ENCODE data around the gene PTCH1.

Gene PTCH1

DNA sequence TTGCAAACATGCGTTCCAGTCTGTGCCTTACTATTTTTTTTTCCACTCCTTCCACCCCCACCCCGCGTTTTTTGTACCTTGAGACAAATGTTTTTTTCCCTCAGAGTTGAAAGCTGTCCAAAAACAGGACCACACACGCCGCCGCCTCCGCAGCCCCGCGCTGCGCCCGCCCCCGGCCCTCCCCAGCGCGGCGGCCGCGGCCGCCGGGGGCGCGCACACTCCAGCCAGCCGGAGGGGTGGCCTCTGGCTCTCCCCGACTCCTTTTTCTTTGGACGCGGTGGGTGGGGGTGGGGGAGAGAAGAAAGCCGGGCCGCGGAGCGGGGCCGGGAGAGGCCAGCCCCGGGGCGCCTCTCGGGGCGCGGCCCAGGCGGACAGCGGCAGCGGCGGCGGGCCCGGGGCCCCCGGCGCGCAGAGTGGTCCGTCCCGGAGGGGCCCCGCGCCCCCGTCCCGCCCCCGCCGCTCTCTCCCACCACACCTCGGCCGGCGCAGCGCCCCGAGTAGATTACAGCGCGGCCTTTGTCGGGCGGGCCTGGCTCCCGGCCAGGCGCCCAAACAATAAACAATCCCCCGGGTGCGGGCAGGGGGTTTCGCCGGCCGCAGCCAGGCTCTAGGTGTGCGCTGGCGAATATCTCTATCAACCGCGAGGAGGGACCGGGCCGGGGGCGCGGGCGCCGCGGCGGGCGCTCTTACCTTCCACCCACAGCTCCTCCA, 10.9 kb downstream of the PTCH1 start:
- TF ChIP-seq, protein P1, sequence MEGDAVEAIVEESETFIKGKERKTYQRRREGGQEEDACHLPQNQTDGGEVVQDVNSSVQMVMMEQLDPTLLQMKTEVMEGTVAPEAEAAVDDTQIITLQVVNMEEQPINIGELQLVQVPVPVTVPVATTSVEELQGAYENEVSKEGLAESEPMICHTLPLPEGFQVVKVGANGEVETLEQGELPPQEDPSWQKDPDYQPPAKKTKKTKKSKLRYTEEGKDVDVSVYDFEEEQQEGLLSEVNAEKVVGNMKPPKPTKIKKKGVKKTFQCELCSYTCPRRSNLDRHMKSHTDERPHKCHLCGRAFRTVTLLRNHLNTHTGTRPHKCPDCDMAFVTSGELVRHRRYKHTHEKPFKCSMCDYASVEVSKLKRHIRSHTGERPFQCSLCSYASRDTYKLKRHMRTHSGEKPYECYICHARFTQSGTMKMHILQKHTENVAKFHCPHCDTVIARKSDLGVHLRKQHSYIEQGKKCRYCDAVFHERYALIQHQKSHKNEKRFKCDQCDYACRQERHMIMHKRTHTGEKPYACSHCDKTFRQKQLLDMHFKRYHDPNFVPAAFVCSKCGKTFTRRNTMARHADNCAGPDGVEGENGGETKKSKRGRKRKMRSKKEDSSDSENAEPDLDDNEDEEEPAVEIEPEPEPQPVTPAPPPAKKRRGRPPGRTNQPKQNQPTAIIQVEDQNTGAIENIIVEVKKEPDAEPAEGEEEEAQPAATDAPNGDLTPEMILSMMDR (conservative IDR thresholded peaks at IDR 0.05; ENCODE audit: control insufficient read depth, insufficient read depth, low read depth, low read length), result no peak
- H3K4me3 ChIP-seq (ENCODE audit: control insufficient read depth, low read depth, low read length), result peak overlapping the region; percentile 82
- DNase-seq (ENCODE audit: low read depth), result peak; percentile 52

GRCh38 chr9:95505072-95505716, 11.6 kb downstream of the PTCH1 start:
- DNase-seq (ENCODE audit: low read depth), result no peak
- H3K4me3 ChIP-seq (ENCODE audit: control insufficient read depth, low read depth, low read length), result peak overlapping the region; percentile 57

DNA sequence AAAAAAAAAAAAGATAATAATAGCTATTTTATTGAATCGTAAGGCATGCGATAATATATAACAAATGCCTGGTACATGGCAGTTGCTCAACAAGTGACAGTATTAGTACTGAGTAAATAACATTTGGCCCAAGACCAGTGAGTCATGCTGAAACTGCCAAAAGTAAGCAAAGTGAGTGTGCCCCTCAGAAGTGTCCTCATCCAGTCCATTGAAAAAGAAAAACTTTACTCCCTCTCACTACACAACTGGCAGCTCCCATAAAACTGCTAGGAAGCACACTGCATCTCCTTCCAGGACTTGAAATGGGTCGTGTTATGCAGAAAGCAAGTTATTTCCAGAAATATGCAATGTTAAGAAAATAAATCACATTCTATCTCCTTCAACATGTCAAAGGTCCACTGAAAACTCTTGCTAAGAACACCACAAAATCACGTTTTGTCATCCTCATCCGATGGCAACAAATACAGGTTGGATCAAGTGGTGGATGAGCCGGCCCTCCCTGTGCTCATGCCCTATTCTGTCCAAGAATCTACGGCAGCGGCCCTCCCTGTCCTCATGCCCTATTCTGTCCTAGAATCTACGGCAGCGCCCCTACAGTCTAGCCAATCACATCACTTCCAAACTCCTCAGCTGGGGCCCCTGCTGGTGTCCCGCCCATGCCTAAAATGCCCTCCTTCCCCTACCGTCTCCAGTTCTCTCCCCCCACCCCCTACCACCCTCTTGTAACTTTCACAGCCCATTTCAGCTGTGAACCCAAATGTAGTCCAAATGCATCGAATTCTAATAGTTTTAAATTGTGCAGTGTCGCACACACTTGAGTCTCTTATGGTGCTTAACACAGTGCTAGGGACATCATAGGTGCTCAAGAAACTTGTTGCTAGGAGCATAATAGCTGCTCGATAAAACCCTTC, 12.5 kb downstream of the PTCH1 start:
- TF ChIP-seq, protein P1 (conservative IDR thresholded peaks at IDR 0.05; ENCODE audit: control insufficient read depth, insufficient read depth, low read depth, low read length), result no peak

More at GRCh38 chr9:95505072-95505716, 11.6 kb downstream of the PTCH1 start:
- TF ChIP-seq, protein P1 (conservative IDR thresholded peaks at IDR 0.05; ENCODE audit: control insufficient read depth, insufficient read depth, low read depth, low read length), result no peak

DNA sequence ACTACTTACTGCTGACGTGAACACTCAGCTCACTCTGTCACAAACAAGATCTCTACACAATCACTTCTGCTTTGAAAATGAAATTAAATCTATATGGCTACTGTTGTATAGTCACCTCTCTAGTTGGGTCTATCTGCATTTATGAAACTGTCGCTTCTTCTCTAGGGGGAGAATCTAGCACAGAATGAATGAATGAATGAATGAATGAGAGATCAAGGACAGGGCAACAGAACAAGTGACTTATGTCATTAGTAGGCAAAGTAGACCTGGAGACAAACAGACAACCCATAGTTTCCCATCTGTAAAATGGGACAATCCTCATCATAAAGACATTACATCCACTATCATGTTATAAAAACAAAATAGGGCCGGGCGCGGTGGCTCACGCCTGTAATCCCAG, 13.4 kb downstream of the PTCH1 start:
- DNase-seq (ENCODE audit: low read depth), result no peak
- H3K4me3 ChIP-seq (ENCODE audit: control insufficient read depth, low read depth, low read length), result no peak overlapping the region
- TF ChIP-seq, protein P1 (conservative IDR thresholded peaks at IDR 0.05; ENCODE audit: control insufficient read depth, insufficient read depth, low read depth, low read length), result no peak

More for the DNA sequence above, 12.5 kb downstream of the PTCH1 start:
- peak; percentile 86 for DNase-seq (ENCODE audit: low read depth)
- H3K4me3 ChIP-seq (ENCODE audit: control insufficient read depth, low read depth, low read length), result no peak overlapping the region

- TF ChIP-seq, protein P1 (conservative IDR thresholded peaks at IDR 0.05; ENCODE audit: control insufficient read depth, insufficient read depth, low read depth, low read length), result no peak
- no peak for DNase-seq (ENCODE audit: low read depth)
- H3K4me3 ChIP-seq (ENCODE audit: control insufficient read depth, low read depth, low read length), result no peak overlapping the region
Measured at GRCh38 chr9:95502248-95502647, 14.5 kb downstream of the PTCH1 start.

GRCh38 chr9:95499847-95500246, 16.9 kb downstream of the PTCH1 start:
- no peak overlapping the region for H3K4me3 ChIP-seq (ENCODE audit: control insufficient read depth, low read depth, low read length)
- TF ChIP-seq, protein P1 (conservative IDR thresholded peaks at IDR 0.05; ENCODE audit: control insufficient read depth, insufficient read depth, low read depth, low read length), result no peak
- no peak for DNase-seq (ENCODE audit: low read depth)
